PFSK-1 (cell line): ENCODE data around the gene METTL25B.

Experiments used
- REST ChIP-seq, 2 experiments: IDR thresholded peaks; 2 replicates each; pipeline versions ENCODE4 v1.6.1 to v1.8.0; 2011 to 2012; ENCODE audit warnings: low read depth in 2 of 2, low read length in 2 of 2, control low read depth in 1 of 2, inconsistent platforms in 1 of 2, mild to moderate bottlenecking in 1 of 2, moderate library complexity in 1 of 2; ENCODE audit not compliant: insufficient read depth in 1 of 2
- TAF1 ChIP-seq: IDR thresholded peaks from 2 replicates; pipeline ENCODE4 v1.6.1; 2012; ENCODE audit warnings: low read length, control low read depth, borderline replicate concordance; ENCODE audit not compliant: insufficient read depth

GRCh38 chr1:156746728-156747631 is 18.7 kb downstream of the METTL25B start:
- TF ChIP-seq REST (IDR thresholded peaks at IDR 0.05; ENCODE audit: insufficient read depth in 1 of 2, low read depth in 2 of 2, low read length in 2 of 2) (no peak), TAF1 (no peak)
